ENCODE measurements around the gene CYSLTR2.

The CYSLTR2 gene

DNA sequence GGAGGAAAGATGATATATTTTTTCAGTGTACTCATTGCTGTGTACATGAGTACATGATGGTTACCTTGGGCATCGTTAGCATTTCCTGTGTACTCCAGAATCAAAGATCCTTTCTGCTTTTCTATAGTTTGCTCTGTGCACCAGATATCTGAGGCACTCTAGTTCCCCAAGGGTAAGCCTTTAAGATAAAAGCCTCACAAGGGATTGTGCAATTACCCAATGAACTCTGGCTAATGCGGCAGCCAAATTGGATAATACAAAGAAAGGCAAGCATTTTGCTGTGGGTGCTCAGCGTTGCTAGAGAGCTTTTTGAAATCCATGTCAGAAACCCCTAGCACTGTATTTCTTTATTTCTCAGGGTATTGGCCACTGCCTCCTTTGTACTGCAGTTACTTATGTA lies 2.9 kb downstream of the CYSLTR2 start:
- TF ChIP-seq TAF1 (IDR thresholded peaks at IDR 0.05; ENCODE audit: low read depth) (no peak), YY1 (IDR thresholded peaks at IDR 0.05; ENCODE audit: low read depth) (no peak)

DNA sequence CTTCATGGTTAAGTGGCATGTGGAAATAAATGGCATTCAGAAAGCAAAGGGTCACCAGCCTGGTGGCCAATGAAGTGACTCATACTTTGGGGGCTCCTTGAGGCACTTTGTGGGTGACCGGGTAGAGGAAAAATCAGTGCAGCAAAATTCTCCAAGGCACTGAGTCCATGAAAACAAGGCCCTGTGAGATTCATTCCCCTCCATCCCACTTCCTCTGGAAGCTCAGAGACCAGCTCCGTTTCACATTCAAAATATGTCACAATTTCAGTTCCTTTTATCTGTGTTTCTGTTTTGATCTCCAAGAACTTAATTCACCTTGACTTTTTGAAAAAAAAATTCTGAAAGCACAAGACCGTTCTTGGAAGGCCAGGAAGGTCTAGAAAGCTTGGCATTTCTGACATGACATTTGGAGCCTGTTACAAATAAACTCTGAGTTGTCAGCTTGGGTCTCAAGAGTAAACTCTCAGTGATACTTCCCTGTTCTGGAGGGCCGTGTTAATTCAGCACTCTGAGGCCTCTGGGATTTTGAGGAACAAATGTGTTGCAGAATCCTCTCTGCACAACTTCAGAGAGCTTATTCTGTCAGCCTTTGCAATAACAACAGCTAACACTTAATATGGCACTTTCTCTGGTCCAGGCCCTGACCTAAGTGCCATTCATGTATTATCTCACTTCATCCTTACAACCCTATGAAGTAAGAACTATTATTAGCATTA lies 6.8 kb downstream of the CYSLTR2 start:
- no peak for TF ChIP-seq ZBTB7A (IDR thresholded peaks at IDR 0.05; ENCODE audit: low read depth)
- TF ChIP-seq RAD21 (IDR thresholded peaks at IDR 0.05; ENCODE audit: low read depth) = no peak

DNA sequence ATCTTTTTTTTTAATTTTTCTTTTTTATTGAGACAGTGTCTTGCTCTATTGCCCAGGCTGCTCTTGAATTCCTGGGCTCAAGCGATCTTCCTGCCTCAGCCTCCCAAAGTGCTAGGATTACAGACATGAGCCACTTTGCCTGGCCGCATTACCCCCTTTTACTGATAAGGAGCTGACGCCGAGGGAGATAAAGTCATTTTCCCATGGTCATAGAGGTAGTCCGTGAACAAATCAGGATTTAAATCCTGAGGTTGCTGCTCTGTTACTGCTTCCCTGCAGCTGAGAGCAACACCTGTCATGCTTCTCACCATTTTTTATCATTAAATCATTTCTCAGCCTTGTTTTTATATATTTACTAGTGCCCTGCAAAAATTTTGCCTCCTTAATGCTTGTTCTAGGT lies 7.4 kb downstream of the CYSLTR2 start:
- no peak for TF ChIP-seq FOXM1 (IDR thresholded peaks at IDR 0.05; ENCODE audit: borderline replicate concordance, low read depth)
- no peak for TF ChIP-seq ZBTB7A (IDR thresholded peaks at IDR 0.05; ENCODE audit: low read depth)
- no peak for TF ChIP-seq YY1 (IDR thresholded peaks at IDR 0.05; ENCODE audit: low read depth)
- no peak for TF ChIP-seq EP300 (IDR thresholded peaks at IDR 0.05; ENCODE audit: borderline replicate concordance)
- TF ChIP-seq CREB1 (IDR thresholded peaks at IDR 0.05; ENCODE audit: low read depth) = no peak
- TF ChIP-seq, protein P1, sequence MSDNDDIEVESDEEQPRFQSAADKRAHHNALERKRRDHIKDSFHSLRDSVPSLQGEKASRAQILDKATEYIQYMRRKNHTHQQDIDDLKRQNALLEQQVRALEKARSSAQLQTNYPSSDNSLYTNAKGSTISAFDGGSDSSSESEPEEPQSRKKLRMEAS (IDR thresholded peaks at IDR 0.05) = no peak
- TF ChIP-seq, protein P2, sequence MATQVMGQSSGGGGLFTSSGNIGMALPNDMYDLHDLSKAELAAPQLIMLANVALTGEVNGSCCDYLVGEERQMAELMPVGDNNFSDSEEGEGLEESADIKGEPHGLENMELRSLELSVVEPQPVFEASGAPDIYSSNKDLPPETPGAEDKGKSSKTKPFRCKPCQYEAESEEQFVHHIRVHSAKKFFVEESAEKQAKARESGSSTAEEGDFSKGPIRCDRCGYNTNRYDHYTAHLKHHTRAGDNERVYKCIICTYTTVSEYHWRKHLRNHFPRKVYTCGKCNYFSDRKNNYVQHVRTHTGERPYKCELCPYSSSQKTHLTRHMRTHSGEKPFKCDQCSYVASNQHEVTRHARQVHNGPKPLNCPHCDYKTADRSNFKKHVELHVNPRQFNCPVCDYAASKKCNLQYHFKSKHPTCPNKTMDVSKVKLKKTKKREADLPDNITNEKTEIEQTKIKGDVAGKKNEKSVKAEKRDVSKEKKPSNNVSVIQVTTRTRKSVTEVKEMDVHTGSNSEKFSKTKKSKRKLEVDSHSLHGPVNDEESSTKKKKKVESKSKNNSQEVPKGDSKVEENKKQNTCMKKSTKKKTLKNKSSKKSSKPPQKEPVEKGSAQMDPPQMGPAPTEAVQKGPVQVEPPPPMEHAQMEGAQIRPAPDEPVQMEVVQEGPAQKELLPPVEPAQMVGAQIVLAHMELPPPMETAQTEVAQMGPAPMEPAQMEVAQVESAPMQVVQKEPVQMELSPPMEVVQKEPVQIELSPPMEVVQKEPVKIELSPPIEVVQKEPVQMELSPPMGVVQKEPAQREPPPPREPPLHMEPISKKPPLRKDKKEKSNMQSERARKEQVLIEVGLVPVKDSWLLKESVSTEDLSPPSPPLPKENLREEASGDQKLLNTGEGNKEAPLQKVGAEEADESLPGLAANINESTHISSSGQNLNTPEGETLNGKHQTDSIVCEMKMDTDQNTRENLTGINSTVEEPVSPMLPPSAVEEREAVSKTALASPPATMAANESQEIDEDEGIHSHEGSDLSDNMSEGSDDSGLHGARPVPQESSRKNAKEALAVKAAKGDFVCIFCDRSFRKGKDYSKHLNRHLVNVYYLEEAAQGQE (IDR thresholded peaks at IDR 0.05; ENCODE audit: low read depth) = no peak
- TF ChIP-seq NFIC (IDR thresholded peaks at IDR 0.05) = no peak
- no peak for TF ChIP-seq EGR1 (IDR thresholded peaks at IDR 0.05)
- TF ChIP-seq TAF1 (IDR thresholded peaks at IDR 0.05; ENCODE audit: low read depth) = no peak
- TF ChIP-seq, protein P3, sequence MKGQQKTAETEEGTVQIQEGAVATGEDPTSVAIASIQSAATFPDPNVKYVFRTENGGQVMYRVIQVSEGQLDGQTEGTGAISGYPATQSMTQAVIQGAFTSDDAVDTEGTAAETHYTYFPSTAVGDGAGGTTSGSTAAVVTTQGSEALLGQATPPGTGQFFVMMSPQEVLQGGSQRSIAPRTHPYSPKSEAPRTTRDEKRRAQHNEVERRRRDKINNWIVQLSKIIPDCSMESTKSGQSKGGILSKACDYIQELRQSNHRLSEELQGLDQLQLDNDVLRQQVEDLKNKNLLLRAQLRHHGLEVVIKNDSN (IDR thresholded peaks at IDR 0.05) = no peak
- no peak for TF ChIP-seq TCF12 (IDR thresholded peaks at IDR 0.05; ENCODE audit: low read depth)
- TF ChIP-seq RAD21 (IDR thresholded peaks at IDR 0.05; ENCODE audit: low read depth) = no peak
- no peak for TF ChIP-seq TEAD4 (IDR thresholded peaks at IDR 0.05)
- TF ChIP-seq CEBPB (IDR thresholded peaks at IDR 0.05) = no peak

DNA sequence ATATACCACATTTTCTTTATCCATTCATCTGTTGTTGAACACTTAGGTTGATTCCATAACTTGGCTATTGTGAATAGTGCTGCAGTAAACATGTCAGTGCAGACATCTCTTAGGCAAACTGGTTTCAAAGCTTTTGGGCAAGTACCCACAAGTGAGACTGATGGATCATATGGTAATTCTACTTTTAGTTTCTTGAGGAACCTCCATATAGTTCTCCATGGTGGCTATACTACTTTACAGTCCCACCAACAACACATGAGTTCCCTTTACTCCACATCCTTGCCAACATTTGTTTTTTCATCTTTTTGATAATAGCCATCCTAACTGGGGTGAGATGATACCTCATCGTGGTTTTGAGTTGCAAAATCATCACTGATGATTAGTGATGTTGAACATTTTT lies 8.5 kb downstream of the CYSLTR2 start:
- no peak for TF ChIP-seq TAF1 (IDR thresholded peaks at IDR 0.05; ENCODE audit: low read depth)

DNA sequence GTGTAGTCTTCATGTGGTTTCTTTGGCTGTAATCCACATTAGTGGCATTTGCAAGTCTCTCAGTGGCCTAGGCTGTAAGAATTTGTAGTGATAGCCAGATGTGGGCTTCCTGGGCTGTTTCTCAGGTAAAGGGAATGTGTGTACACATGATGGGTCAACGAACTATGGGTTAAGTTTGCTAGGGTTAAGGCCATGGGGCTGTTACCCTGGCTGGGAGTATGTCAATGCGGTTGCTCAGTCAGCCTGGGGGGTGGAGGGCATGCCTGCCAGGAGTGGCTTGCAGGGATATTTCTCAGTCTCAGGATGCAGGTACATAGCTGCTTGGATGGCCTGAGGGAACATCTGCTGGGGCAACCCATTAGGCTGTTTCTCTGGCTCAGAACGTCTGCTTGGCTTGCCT lies 13.4 kb downstream of the CYSLTR2 start:
- TF ChIP-seq CREB1 (IDR thresholded peaks at IDR 0.05; ENCODE audit: low read depth) (no peak), NFIC (IDR thresholded peaks at IDR 0.05) (no peak), RAD21 (IDR thresholded peaks at IDR 0.05; ENCODE audit: low read depth) (no peak), TEAD4 (IDR thresholded peaks at IDR 0.05) (no peak)

DNA sequence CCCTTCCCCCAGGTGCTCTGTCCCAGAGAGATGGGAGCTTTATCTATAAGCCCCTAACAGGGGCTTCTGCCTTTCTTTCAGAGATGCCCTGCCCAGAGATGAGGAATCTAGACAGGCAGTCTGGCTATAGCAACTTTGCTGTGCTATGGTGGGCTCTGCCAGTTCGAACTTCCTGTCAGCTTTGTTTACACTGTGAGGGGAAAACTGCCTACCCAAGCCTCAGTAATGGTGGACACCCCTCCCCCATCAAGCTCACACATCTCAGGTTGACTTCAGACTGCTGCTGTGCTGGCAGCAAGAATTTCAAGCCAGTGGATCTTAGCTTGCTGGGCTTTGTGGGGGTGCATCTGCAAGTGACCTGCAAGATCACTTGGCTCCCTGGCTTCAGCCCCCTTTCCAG lies 21.5 kb downstream of the CYSLTR2 start:
- TF ChIP-seq TAF1 (IDR thresholded peaks at IDR 0.05; ENCODE audit: low read depth) = no peak

DNA sequence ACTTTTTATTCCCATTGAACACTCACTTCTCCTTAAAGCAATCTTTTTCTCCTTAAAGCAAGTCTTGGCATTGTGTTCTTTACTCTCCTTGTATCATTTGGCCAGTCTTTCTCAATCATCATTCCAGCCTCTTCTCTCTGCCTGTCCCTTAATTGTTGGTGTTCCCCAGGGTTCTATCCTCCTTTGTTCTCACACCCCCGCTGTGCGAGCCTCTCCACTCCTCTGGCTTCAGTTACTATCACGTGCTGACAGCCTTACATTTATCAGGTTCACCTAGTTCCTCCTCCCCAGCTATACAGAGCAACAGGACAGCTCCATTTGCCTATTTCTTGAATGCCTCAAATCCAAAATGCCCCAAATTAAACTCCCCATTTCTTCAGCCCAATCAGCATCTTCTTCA lies 24.6 kb downstream of the CYSLTR2 start:
- TF ChIP-seq, protein P1 (IDR thresholded peaks at IDR 0.05) = no peak
- TF ChIP-seq TCF12 (IDR thresholded peaks at IDR 0.05; ENCODE audit: low read depth) (no peak), EP300 (IDR thresholded peaks at IDR 0.05; ENCODE audit: borderline replicate concordance) (no peak), NFIC (IDR thresholded peaks at IDR 0.05) (no peak)

DNA sequence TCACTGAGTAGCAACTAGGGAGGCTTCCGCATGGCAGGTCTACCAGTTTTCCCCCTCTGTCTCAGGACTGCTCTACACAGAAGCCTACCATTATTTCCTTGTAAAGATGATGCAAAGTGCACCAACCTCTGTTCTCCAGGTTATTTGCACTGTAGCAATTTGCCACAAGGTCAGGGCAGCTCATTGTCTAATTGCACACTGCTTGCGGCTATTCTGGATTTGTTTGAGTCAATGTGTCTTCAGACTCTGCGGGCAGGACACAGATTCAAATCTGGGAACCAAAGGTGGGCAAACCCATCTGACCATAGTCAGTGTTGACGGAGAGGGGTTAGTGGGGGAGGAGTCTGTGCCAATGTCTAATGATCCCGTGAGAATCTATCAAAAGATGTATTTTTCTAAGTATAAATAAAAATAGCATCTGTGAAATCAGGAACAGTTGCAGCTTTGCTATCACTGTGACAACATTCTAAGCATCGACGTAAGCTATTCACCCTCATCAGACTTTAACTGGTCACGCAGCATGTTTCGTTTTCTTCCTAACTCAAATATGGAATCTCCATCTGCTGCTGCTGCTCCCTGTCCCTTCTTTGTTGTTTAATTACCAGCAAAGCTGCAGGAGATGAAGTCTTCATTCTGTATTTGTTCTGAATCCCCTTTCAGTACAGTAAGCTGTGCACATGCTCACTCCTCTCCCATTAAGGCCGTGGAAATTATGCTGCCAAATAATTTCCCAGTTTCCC lies 26.4 kb downstream of the CYSLTR2 start:
- TF ChIP-seq ZBTB7A (IDR thresholded peaks at IDR 0.05; ENCODE audit: low read depth) (no peak), YY1 (IDR thresholded peaks at IDR 0.05; ENCODE audit: low read depth) (no peak), TEAD4 (IDR thresholded peaks at IDR 0.05) (no peak), EGR1 (IDR thresholded peaks at IDR 0.05) (no peak), EP300 (IDR thresholded peaks at IDR 0.05; ENCODE audit: borderline replicate concordance) (no peak), NFIC (IDR thresholded peaks at IDR 0.05) (no peak), RAD21 (IDR thresholded peaks at IDR 0.05; ENCODE audit: low read depth) (no peak), CREB1 (IDR thresholded peaks at IDR 0.05; ENCODE audit: low read depth) (no peak), CEBPB (IDR thresholded peaks at IDR 0.05) (no peak), TAF1 (IDR thresholded peaks at IDR 0.05; ENCODE audit: low read depth) (no peak), FOXM1 (IDR thresholded peaks at IDR 0.05; ENCODE audit: borderline replicate concordance, low read depth) (no peak), TCF12 (IDR thresholded peaks at IDR 0.05; ENCODE audit: low read depth) (no peak)
- TF ChIP-seq, protein P2 (IDR thresholded peaks at IDR 0.05; ENCODE audit: low read depth) = no peak
- TF ChIP-seq, protein P1 (IDR thresholded peaks at IDR 0.05) = no peak
- TF ChIP-seq, protein P3 (IDR thresholded peaks at IDR 0.05) = no peak
